Fibroblast of mammary gland (primary cell): ENCODE data around the gene DIPK1C.

Source experiments
- DNase-seq: peaks from one replicate; pipeline ENCODE4 v3.0.0-alpha.2; 2010; ENCODE audit warnings: low read depth
- H3K4me3 ChIP-seq: 2 replicates; pipeline ENCODE4 v1.5.1; 2011; ENCODE audit warnings: low read depth, mild to moderate bottlenecking, low read length, moderate library complexity; ENCODE audit not compliant: control insufficient read depth
- CTCF ChIP-seq: conservative IDR thresholded peaks from 2 replicates; pipeline ENCODE4 v1.5.1; 2011; ENCODE audit warnings: low read depth, low read length, inconsistent platforms; ENCODE audit not compliant: control insufficient read depth, insufficient read depth

Gene DIPK1C

GRCh38 chr18:74419761-74420160, 37.3 kb downstream of the DIPK1C start:
- TF ChIP-seq CTCF = no peak
- no peak for DNase-seq
- H3K4me3 ChIP-seq = no peak overlapping the region

GRCh38 chr18:74418023-74418422, 39.1 kb downstream of the DIPK1C start:
- H3K4me3 ChIP-seq = no peak overlapping the region
- TF ChIP-seq CTCF = no peak
- DNase-seq = no peak

- TF ChIP-seq CTCF = no peak
Measured at GRCh38 chr18:74416124-74416523, 41.0 kb downstream of the DIPK1C start.

GRCh38 chr18:74414953-74415515, 42.1 kb downstream of the DIPK1C start:
- DNase-seq = no peak
- H3K4me3 ChIP-seq = no peak overlapping the region
- TF ChIP-seq CTCF = no peak

More at GRCh38 chr18:74416124-74416523, 41.0 kb downstream of the DIPK1C start:
- H3K4me3 ChIP-seq = no peak overlapping the region
- no peak for DNase-seq

- no peak overlapping the region for H3K4me3 ChIP-seq
- TF ChIP-seq CTCF = no peak
- DNase-seq = no peak
Measured at GRCh38 chr18:74413836-74414235, 43.3 kb downstream of the DIPK1C start.

GRCh38 chr18:74412116-74412880, 44.8 kb downstream of the DIPK1C start:
- H3K4me3 ChIP-seq = no peak overlapping the region
- TF ChIP-seq CTCF = no peak
- no peak for DNase-seq
